HG02981 (cell line): Measurements from ENCODE around the gene PGM5.
"Not testable (repeated sequence)": the region's sequence is repeated elsewhere in the genome, so short reads cannot be mapped to it uniquely, and the experiment has no call there.

ENCODE experiments used
- ATAC-seq: cut with Tn5 transposase; IDR thresholded peaks from one replicate; pipeline ENCODE4 v1.9.1; 2021; ENCODE audit warnings: mild to moderate bottlenecking, moderate library complexity; ENCODE audit not compliant: unreplicated experiment

The PGM5 gene

GRCh38 chr9:68375789-68376188 is 19.4 kb downstream of the PGM5 start:
- not testable (repeated sequence) for ATAC-seq

- ATAC-seq = peak; percentile 80
These were observed 21.3 kb downstream of the PGM5 start for GRCh38 chr9:68377723-68378122.

- not testable (repeated sequence) for ATAC-seq
These were observed 27.5 kb downstream of the PGM5 start for GRCh38 chr9:68383894-68384293.

DNA sequence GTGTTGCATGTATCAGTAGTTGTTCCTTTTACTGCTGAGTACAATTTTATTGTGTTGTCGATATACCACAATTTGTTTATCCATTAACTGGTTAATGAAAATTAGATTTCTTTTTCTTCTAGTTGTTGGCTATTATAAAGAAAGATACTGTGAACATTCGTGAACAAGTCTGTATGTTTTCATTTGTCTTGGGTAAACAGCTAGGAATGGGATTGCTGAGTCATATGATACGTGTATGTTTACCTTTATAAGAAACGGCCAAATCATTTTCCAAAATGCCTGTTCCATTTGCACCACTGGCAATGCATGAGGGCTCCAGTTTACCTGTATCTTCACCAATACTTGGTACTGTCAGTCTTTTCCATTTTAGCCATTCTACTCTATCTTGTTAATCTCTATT is 33.1 kb downstream of the PGM5 start:
- ATAC-seq = not testable (repeated sequence)

GRCh38 chr9:68390737-68391136 is 34.3 kb downstream of the PGM5 start:
- ATAC-seq = not testable (repeated sequence)

DNA sequence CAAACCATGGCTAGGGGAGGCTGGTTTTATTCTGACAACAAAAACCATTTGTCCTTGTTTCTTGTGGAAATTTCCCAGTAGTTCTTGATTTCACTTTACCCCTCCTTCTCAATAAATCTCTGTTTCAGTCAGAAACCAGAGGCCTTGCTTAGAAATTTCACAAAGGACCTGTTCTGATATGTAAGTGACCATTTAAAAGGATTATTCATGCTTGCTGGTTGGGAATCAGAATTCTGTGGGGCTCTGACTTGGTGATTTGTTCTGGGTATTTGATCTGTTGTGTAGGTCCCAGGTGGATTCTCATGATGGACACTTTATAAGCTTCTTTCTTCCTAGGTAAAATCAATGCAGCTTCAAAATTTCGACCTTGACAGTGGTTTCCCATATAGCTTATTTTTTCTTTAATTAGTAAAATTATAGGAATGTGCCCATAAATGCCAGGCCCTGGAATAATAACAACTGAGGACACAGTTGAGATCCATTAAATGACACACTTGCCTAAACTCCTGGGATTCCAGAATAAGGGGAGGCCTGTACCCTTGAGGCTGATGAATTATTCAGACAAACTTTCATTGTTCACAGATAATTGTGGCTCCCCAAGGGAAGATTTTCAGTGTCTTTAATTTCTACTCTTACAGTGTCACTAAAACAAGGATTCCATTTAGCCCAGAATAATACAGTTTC is 40.1 kb downstream of the PGM5 start:
- ATAC-seq = not testable (repeated sequence)

GRCh38 chr9:68397095-68397423 is 40.6 kb downstream of the PGM5 start:
- not testable (repeated sequence) for ATAC-seq

- ATAC-seq = not testable (repeated sequence)
These were observed 41.4 kb downstream of the PGM5 start for GRCh38 chr9:68397796-68398195.

- not testable (repeated sequence) for ATAC-seq
These were observed 41.9 kb downstream of the PGM5 start for GRCh38 chr9:68398324-68398723.

GRCh38 chr9:68404421-68405185 is 48.2 kb downstream of the PGM5 start:
- ATAC-seq = not testable (repeated sequence)

- ATAC-seq = not testable (repeated sequence)
These were observed 55.5 kb downstream of the PGM5 start for GRCh38 chr9:68411865-68412264.

GRCh38 chr9:68412754-68413153 is 56.3 kb downstream of the PGM5 start:
- ATAC-seq = not testable (repeated sequence)

DNA sequence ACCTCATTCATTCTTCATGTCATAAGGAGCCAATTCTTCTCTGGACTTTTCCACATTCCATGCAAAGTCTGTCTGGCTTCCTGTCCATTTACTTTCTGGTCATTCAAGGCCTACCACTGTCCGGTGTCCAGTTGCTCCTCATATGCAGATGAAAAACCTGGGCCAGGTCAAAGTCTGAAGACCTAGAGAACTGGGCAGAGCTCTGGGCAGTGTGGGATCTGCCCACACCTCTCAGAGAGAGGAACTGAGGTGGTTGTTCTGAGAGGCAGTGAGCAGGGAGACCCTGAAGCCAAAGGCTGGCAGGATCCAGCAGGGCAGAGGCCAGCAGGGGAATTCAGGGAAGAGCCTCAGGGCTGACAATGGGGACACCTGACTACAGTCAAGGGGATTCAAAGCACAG is 58.7 kb downstream of the PGM5 start:
- not testable (repeated sequence) for ATAC-seq

GRCh38 chr9:68416936-68417564 is 60.6 kb downstream of the PGM5 start:
- no peak for ATAC-seq

DNA sequence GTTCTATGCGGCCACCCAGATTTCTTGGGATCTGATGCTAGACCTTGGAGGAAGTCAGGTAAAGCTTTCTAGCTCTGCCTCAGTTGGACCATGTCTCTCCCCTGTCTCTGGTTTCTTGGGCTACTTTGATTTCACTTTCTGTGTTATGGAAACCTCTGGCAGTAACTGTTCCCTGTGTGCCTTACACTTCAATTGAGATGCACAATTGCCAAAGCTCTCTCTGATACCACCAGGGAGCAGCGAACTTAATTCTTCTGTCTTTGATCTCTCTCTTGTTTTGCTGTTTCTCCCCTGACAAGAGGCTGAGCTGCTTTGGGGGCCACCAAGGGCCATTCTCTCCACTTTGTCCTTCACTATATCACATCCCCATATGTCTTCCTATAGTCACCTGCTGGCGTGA is 61.4 kb downstream of the PGM5 start:
- no peak for ATAC-seq

DNA sequence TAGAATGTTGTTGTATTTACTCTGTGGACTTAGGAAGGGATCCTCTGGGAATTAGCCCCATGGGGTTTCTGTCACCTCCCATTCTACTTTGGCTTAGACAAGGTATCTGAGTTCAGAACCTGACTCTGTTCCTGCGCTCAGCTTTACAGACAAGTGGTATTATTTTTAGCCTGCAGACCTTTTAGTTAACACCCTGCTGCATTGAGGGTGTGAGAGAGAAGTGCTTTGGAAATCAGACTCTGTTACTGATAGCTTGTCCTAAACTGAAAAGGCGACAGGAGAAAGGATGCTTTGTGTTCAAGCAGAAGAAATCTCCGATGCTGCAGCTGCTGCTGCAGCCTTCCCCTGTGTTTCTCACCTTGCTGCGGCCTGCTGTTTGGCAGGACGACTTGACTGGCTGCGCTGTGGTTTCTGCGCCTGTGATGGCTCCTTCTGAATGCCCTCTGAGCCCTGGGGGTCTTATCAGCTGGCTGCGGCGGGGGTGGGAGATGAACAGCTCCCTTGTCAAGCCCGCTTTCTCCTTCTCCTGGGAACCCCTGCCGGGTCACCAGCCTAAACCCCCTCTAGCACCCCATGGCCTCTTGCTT is 61.9 kb downstream of the PGM5 start:
- no peak for ATAC-seq

DNA sequence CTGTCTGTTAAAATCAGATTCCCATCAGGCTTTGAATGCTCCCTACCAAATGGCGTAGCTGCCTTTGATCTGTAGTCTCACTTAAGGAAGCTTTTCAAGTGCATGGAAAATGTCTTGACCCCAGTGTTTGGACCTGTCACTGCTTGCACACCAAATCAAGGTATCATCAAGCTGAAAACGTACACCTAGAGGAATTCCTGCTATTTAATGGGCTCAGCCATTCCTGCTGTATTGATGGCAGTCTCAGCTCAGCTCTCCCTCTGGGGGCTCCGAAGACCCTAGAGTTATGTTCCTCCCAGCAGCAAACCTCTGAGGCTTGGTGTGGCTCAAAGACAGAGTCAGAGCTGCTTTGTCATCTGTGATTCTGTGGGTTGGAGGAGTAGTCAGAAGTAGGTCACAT is 63.5 kb downstream of the PGM5 start:
- ATAC-seq = no peak

DNA sequence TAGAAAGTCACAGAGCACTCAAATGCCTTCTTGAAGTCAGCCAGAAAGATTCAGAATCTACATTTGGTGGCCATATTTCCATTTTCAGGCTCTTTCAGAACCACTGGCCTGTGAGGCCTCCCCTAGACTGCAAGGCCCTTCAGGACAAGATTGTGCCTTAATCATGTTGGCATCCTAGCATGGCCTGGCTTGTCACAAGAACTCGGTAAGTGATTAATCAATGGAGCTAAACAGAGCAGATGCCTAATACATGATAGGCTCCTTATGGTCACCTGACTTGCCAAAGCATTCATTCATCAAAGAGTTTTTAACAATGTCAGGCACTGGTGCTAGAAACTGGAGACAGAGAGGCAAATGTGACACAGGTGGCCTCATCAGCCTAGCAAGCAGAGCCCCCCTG is 70.3 kb downstream of the PGM5 start:
- ATAC-seq = no peak

- no peak for ATAC-seq
These were observed 71.0 kb downstream of the PGM5 start for GRCh38 chr9:68427216-68427977.

- ATAC-seq = no peak
These were observed 72.1 kb downstream of the PGM5 start for GRCh38 chr9:68428481-68428880.

GRCh38 chr9:68429631-68430030 is 73.2 kb downstream of the PGM5 start:
- no peak for ATAC-seq
